ENCODE measurements around the gene CDK8.

DNA sequence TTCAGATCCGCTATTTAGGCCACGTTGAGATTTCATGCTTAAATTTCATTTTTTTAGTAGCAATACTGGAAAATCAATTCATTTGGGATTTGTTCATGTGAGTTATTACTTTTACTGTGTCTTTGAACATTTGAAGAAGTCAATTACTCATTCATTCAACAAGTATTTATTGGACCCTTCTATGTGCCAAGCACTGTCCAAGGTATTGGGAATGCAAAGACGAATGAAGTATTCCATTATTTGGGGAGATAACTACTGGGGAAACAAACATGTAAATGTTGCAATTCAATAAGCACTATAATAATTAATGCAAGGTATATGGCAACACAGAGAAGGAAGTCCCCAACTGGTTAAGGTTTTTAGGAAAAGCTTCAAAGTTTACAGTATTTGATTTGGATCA lies 5.7 kb downstream of the CDK8 start:
- TF ChIP-seq CTCF (IDR thresholded peaks at IDR 0.05), result no peak
- no peak for TF ChIP-seq POLR2AphosphoS5 (IDR thresholded peaks at IDR 0.05)
- TF ChIP-seq POLR2A (IDR thresholded peaks at IDR 0.05), result no peak
- TF ChIP-seq EP300 (IDR thresholded peaks at IDR 0.05), result no peak
